Measurements from ENCODE around the gene CRK. TPM values are rescaled to one million over a fixed set of nuclear protein-coding genes. Genes with fewer than 3 reads are reported as not detected.

The CRK gene
- total RNA-seq, 1 experiment from 2014 or later = 41.8 TPM

- ChIA-PET CTCF (no interaction called here), POLR2A (ENCODE audit: unreplicated experiment) (no interaction called here)
- Histone ChIP-seq H3K27ac (ENCODE audit: low read length) (no peak overlapping the region), H3K9ac (ENCODE audit: low read length) (no peak overlapping the region), H3K4me1 (ENCODE audit: insufficient read depth, low read length) (no peaks in the 10 kb centered on the region), H3K9me3 (ENCODE audit: low read length) (no peaks in the 10 kb centered on the region), H3K79me2 (ENCODE audit: low read length) (no peaks in the 10 kb centered on the region), H3K27me3 (ENCODE audit: low read length) (no peaks in the 10 kb centered on the region), H3K9me2 (replicated peaks; ENCODE audit: low read length) (no peaks in the 10 kb centered on the region), H2AFZ (ENCODE audit: low read length) (no peak overlapping the region), H3K4me2 (ENCODE audit: low read length) (no peak overlapping the region), H3K36me3 (ENCODE audit: low read depth, low read length) (no peaks in the 10 kb centered on the region), H3K4me3 (ENCODE audit: low read length) (no peak overlapping the region), H3F3A (ENCODE audit: low read length, unreplicated experiment) (no peaks in the 10 kb centered on the region), H4K20me1 (ENCODE audit: low read length) (no peaks in the 10 kb centered on the region)
- no TSS peak for BruUV-seq (replicated peaks)
- ATAC-seq (no peak), DNase-seq (no peak)
- intact Hi-C loops (cut with micrococcal nuclease) = no loop called here
- no peak for TF ChIP-seq EZH2phosphoT487 (IDR thresholded peaks at IDR 0.05; ENCODE audit: borderline replicate concordance, low read length)
- no peak for TF ChIP-seq EZH2 (IDR thresholded peaks at IDR 0.05; ENCODE audit: low read length, unreplicated experiment)
- no peak for TF ChIP-seq CTCF (conservative IDR thresholded peaks at IDR 0.05; ENCODE audit: low read depth, low read length)
Observed at GRCh38 chr17:1469231-1469852, 13.3 kb upstream of the CRK start.

GRCh38 chr17:1467898-1468492 is 12.0 kb upstream of the CRK start:
- Histone ChIP-seq H3K4me3 (ENCODE audit: low read length) (no peak overlapping the region), H3K4me2 (ENCODE audit: low read length) (no peak overlapping the region), H4K20me1 (ENCODE audit: low read length) (no peaks in the 10 kb centered on the region), H3K9me2 (replicated peaks; ENCODE audit: low read length) (no peaks in the 10 kb centered on the region), H3K27ac (ENCODE audit: low read length) (no peak overlapping the region), H3K9me3 (ENCODE audit: low read length) (no peaks in the 10 kb centered on the region), H3K79me2 (ENCODE audit: low read length) (no peaks in the 10 kb centered on the region), H3K4me1 (ENCODE audit: insufficient read depth, low read length) (no peaks in the 10 kb centered on the region), H2AFZ (ENCODE audit: low read length) (no peak overlapping the region), H3K36me3 (ENCODE audit: low read depth, low read length) (no peaks in the 10 kb centered on the region), H3K27me3 (ENCODE audit: low read length) (no peaks in the 10 kb centered on the region), H3K9ac (ENCODE audit: low read length) (no peak overlapping the region), H3F3A (ENCODE audit: low read length, unreplicated experiment) (no peaks in the 10 kb centered on the region)
- DNase-seq (no peak), ATAC-seq (no peak)
- ChIA-PET POLR2A (ENCODE audit: unreplicated experiment) (no interaction called here), CTCF (no interaction called here)
- BruUV-seq (replicated peaks) = no TSS peak
- intact Hi-C loops (cut with micrococcal nuclease) = no loop called here
- no peak for TF ChIP-seq EZH2 (IDR thresholded peaks at IDR 0.05; ENCODE audit: low read length, unreplicated experiment)
- no peak for TF ChIP-seq EZH2phosphoT487 (IDR thresholded peaks at IDR 0.05; ENCODE audit: borderline replicate concordance, low read length)
- no peak for TF ChIP-seq CTCF (conservative IDR thresholded peaks at IDR 0.05; ENCODE audit: low read depth, low read length)

GRCh38 chr17:1467258-1467657 is 11.2 kb upstream of the CRK start:
- no peak for TF ChIP-seq EZH2phosphoT487 (IDR thresholded peaks at IDR 0.05; ENCODE audit: borderline replicate concordance, low read length)
- no peak for TF ChIP-seq CTCF (conservative IDR thresholded peaks at IDR 0.05; ENCODE audit: low read depth, low read length)
- no TSS peak for BruUV-seq (replicated peaks)
- intact Hi-C loops (cut with micrococcal nuclease) = no loop called here
- Histone ChIP-seq H3K4me1 (ENCODE audit: insufficient read depth, low read length) (no peaks in the 10 kb centered on the region), H3K9me3 (ENCODE audit: low read length) (no peaks in the 10 kb centered on the region), H3F3A (ENCODE audit: low read length, unreplicated experiment) (no peaks in the 10 kb centered on the region), H4K20me1 (ENCODE audit: low read length) (no peaks in the 10 kb centered on the region), H3K36me3 (ENCODE audit: low read depth, low read length) (no peaks in the 10 kb centered on the region), H3K27ac (ENCODE audit: low read length) (no peak overlapping the region), H3K9me2 (replicated peaks; ENCODE audit: low read length) (no peaks in the 10 kb centered on the region), H2AFZ (ENCODE audit: low read length) (no peak overlapping the region), H3K27me3 (ENCODE audit: low read length) (no peaks in the 10 kb centered on the region), H3K9ac (ENCODE audit: low read length) (no peak overlapping the region), H3K4me2 (ENCODE audit: low read length) (no peak overlapping the region), H3K4me3 (ENCODE audit: low read length) (no peak overlapping the region), H3K79me2 (ENCODE audit: low read length) (no peaks in the 10 kb centered on the region)
- CTCF ChIA-PET = no interaction called here
- ATAC-seq = no peak
- no peak for DNase-seq
- POLR2A ChIA-PET (ENCODE audit: unreplicated experiment) = no interaction called here

Measured in PC-3 (cell line).